Activated gamma-delta T cell (primary cell): ENCODE measurements around the gene WDR74.
"Not testable (repeated sequence)": the region's sequence is repeated elsewhere in the genome, so short reads cannot be mapped to it uniquely, and the experiment has no call there.

Experiments
- DNase-seq: peaks from one replicate; lab custom pipeline; 2025; lab: John Stamatoyannopoulos, UW
- total RNA-seq, 2 donors: gene quantifications; one replicate each; lab custom pipeline; 2026; lab: John Stamatoyannopoulos, UW

WDR74 gene
- 52.8 to 89.4 reads per million in 2 donors for total RNA-seq

DNA sequence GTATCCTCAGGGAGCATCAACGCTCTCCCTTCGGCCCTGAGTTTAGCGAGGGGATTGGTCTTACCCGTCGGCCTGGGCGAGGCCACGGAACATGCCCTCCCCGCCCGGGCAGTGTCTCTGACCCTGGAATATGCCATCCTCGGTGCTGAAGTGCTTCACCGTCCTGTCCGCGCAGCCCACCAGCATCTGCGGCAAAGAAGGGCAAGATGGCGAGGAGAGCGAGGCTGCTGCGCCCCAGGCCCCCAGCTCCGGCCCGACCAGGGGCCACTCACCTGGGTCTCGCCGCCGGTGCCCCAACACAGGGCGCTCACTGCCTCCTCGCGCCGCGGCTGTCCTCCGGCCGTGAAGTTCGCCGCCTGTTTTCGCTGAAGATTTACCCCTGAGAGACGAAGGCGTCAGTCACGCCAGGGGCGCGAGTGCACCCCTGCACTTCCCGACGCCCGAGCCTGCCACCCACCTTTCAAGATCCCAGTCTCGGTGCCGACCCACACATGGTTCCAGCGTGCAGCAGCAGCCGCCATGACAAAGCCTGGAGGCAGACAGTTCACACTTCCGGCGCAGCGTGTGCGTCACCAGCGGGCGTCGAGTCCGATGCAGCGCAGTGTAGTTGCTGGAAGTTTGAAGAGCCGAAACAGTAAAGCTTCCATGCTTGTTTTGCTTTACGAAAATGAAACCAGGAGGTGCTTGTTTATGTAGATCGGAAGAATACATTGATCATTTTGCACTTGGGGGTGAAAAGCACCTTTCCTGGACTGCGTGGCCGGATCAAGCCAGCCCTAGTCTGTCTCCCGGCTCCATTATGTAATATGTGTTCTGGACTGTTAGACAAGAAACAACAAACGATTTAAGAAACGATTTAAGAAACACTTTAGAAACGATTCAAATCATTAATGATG lies at the start of gene WDR74:
TSS of gene WDR74 (minus strand) at position 541 of the 896 bp plus-strand sequence. CDS start at position 521, 20 bp downstream.
- DNase-seq, result peak; percentile 92

- DNase-seq, result no peak
Measured at GRCh38 chr11:62889126-62889483, 49.7 kb upstream of the WDR74 start.

DNA sequence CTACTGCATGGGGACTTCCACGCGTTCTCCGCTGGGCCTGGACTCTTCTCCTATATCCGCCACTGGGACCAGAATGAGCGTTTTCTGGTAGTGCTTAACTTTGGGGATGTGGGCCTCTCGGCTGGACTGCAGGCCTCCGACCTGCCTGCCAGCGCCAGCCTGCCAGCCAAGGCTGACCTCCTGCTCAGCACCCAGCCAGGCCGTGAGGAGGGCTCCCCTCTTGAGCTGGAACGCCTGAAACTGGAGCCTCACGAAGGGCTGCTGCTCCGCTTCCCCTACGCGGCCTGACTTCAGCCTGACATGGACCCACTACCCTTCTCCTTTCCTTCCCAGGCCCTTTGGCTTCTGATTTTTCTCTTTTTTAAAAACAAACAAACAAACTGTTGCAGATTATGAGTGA lies 49.0 kb upstream of the WDR74 start:
- no peak for DNase-seq

DNA sequence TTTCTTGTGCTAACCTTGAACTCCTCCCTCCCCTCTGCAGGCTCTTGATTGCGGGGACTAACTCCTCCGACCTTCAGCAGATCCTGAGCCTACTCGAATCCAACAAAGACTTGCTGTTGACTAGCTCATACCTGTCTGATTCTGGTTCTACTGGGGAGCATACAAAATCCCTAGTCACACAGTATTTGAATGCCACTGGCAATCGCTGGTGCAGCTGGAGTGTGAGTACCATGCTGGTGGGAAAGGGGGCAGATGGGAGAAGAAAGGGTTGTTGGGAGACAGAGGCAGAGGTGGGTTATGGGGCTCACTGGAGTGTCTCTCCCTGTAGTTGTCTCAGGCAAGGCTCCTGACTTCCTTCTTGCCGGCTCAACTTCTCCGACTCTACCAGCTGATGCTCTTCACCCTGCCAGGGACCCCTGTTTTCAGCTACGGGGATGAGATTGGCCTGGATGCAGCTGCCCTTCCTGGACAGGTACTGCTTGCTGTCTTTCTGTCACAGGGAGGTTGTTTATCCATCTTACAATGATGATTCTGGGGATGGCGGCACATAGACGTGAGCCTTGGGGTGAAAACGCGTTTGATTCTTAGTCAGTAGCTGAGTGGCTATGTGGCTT lies 45.9 kb upstream of the WDR74 start:
- no peak for DNase-seq

- DNase-seq, result no peak
Measured at GRCh38 chr11:62883673-62884072, 44.3 kb upstream of the WDR74 start.

- DNase-seq, result no peak
Measured at GRCh38 chr11:62882788-62883501, 43.6 kb upstream of the WDR74 start.

DNA sequence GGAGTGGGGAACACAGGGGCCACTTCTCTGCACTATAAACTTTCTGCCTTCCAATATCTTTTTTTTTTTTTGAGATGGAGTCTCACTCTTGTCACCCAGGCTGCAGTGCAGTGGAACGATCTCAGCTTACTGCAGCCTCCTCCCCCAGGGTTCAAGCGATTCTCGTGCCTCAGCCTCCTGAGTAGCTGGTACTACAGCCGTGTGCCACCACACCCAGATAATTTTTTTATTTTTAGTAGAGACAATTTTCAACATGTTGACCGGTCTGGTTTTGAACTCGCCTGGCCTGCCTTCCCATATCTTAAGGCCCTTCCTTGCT lies 43.0 kb upstream of the WDR74 start:
- no peak for DNase-seq

GRCh38 chr11:62881579-62882430 lies 42.4 kb upstream of the WDR74 start:
- peak; percentile 78 for DNase-seq

GRCh38 chr11:62880803-62881578 lies 41.6 kb upstream of the WDR74 start, which contains the start of gene SLC3A2:
SLC3A2 (plus strand) TSS chr11:62880896; CDS start chr11:62881024, 128 bp downstream.
- DNase-seq, result peak; percentile 81

DNA sequence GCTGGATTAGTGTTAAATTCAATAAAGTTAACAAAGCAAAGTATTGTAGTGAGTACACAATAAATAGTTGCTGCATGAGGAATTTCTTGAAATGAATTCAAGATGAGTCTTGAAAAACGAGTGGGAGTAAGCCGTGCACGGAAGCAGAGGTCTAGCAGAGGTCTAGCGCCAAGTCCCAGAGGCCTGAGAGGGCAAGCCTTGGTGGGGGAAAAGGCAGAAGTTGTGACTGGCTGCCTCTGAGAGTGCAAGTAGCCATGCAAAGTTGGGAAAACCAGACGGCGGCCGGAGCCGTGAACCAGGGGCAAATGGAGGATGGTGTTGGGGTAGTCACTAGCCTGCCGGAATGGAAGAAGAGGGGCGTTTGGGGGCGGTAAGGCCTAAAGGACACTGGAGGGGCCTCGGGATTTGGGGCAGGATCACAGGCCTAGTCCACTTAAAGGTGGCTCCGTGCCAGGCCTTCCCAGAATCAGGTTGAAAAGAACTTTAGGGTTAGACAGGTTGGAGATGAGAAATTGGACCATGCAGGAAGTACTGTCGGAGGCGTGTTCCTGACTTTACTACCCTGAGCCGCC lies 40.9 kb upstream of the WDR74 start:
- no peak for DNase-seq

DNA sequence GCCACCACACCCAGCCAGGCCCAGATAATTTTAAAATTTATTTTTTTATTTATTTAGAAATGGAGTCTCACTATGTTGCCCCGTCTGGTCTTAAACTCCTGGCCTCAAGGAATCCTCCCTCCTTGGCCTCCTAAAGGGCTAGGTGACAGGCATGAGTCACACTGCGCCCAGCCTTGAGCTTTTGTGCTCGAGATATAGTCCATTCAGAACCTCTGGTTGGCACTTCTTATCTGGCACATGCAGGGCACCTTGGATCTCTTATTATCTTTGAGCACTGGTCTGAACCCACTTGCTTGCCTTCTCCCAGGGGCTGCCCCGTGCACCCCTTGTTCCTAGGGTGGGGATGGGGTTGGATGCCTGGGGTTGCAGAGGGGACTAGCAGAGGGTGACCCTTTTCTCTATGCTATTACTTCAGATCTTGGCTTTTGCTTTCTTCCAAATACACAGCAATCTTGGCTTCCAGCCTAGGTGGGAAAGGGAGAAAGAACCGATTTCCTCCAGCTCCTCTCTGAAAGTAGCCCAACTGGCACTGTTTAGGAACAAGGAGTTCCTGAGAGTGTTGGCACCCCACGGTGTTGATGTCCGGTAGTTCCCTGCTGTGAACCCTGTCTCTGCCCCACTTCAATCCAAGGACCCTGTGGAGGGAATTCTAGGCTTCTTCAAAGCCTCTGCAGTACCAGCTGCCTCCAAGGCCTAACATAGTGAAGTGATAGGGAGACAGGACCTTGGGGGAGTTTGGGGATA lies 40.0 kb upstream of the WDR74 start:
- no peak for DNase-seq

- no peak for DNase-seq
Measured at GRCh38 chr11:62876712-62877111, 37.3 kb upstream of the WDR74 start.

DNA sequence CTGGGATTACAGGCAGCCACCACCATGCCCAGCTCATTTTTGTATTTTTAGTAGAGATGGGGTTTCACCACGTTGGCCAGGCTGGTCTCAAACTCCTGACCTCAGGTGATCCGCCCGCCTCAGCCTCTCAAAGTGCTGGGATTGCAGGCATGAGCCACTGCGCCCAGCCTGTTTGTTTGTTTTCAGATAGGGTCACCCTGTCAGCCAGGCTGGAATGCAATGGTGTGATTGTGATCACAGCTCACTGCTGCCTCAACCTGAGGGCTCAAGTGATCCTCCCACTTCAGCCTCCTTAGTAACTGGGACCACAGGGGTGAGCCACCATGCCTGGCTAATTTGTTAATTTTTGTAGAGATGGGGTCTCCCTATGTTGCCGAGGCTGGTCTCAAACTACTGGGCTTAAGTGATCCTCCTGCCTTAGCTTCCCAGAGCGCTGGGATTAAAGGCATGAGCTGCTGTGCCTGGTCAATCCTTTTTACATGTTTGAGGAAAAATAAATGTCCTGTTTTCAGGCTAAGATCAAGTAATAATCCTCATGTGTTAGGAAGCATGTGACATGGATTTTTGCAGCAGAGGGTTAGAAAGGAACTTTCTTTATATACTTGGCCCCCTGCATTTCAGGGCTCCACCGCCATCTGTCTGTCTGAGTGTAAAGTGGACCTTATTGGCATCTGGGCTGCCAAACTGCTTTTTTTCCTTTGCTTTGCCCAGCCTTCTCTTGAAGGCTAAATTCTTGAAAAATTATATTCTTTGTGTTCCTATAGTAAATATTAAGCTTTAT lies 36.5 kb upstream of the WDR74 start:
- no peak for DNase-seq

- DNase-seq, result no peak
Measured at GRCh38 chr11:62874851-62875250, 35.5 kb upstream of the WDR74 start.

GRCh38 chr11:62865635-62866034 lies 26.2 kb upstream of the WDR74 start:
- DNase-seq, result no peak

- DNase-seq, result no peak
Measured at GRCh38 chr11:62863687-62864335, 24.4 kb upstream of the WDR74 start.

GRCh38 chr11:62861564-62862192 lies 22.3 kb upstream of the WDR74 start:
- not testable (repeated sequence) for DNase-seq
